ENCODE data around the gene RBBP8.

DNA sequence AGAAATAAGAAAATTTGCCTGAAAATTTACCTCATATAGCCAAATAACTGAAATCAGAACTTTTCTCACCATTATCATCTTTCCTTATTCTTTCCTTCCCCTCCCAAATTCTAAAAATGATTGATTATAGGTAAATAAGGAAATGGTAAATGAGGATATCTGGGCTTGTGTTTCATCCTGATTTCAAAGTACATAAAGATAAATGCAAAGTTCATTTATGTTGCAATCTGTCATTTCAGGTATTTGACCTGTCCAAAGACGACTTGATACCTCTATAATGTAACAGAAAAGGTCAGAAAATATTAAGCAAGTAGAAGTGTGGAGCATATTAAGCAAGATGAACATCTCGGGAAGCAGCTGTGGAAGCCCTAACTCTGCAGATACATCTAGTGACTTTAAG, 3.4 kb downstream of the RBBP8 start:
- TF ChIP-seq, protein P1, sequence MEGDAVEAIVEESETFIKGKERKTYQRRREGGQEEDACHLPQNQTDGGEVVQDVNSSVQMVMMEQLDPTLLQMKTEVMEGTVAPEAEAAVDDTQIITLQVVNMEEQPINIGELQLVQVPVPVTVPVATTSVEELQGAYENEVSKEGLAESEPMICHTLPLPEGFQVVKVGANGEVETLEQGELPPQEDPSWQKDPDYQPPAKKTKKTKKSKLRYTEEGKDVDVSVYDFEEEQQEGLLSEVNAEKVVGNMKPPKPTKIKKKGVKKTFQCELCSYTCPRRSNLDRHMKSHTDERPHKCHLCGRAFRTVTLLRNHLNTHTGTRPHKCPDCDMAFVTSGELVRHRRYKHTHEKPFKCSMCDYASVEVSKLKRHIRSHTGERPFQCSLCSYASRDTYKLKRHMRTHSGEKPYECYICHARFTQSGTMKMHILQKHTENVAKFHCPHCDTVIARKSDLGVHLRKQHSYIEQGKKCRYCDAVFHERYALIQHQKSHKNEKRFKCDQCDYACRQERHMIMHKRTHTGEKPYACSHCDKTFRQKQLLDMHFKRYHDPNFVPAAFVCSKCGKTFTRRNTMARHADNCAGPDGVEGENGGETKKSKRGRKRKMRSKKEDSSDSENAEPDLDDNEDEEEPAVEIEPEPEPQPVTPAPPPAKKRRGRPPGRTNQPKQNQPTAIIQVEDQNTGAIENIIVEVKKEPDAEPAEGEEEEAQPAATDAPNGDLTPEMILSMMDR (IDR thresholded peaks at IDR 0.05), result no peak
- TF ChIP-seq POLR2A (IDR thresholded peaks at IDR 0.05), result no peak
